PC-3 (cell line): ENCODE data around the gene DGCR2. TPM values are rescaled to one million over a fixed set of nuclear protein-coding genes. Genes with fewer than 3 reads are reported as not detected.

Source experiments
- ATAC-seq: fragments of 200-7000 bp; cut with Tn5 transposase; 2 replicates; pipeline ENCODE4 v1.9.1; 2020; ENCODE audit warnings: mild to moderate bottlenecking, moderate library complexity
- BruUV-seq: library from RNA; stranded (reverse); fragments of 400-500 nt; replicated peaks from 2 replicates; lab custom pipeline; 2021; lab: Mats Ljungman, UMichigan
- CTCF ChIA-PET: fragments of 300-600 bp; sonication (Branson Sonifier 250); formaldehyde crosslinking; loops from one replicate; lab custom pipeline; 2022; ENCODE audit warnings: antibody characterized with exemption; lab: Charles Lee
- POLR2A ChIA-PET: fragments of 300-600 bp; sonication (Branson Sonifier 250); formaldehyde crosslinking; loops from one replicate; lab custom pipeline; 2022; ENCODE audit warnings: antibody characterized with exemption; ENCODE audit not compliant: unreplicated experiment; lab: Charles Lee
- DNase-seq: peaks from one replicate; pipeline ENCODE4 v3.0.0-alpha.2; 2015
- H2AFZ ChIP-seq: fragments of 300-600 bp; sonication (generic); 2 replicates; pipeline ENCODE4 v1.6.0; 2016; ENCODE audit warnings: antibody characterized with exemption, low read length
- H3F3A ChIP-seq: fragments of 300-600 bp; sonication (generic); one replicate; pipeline ENCODE4 v1.6.0; 2017; ENCODE audit warnings: antibody characterized with exemption, low read length, control low read depth, mild to moderate bottlenecking; ENCODE audit not compliant: unreplicated experiment
- H3K27ac ChIP-seq: fragments of 300-600 bp; sonication (generic); 2 replicates; pipeline ENCODE4 v1.5.1; 2016; ENCODE audit warnings: mild to moderate bottlenecking, low read length
- H3K27me3 ChIP-seq: fragments of 300-600 bp; sonication (generic); 2 replicates; pipeline ENCODE4 v1.6.1; 2016; ENCODE audit warnings: low read length, mixed read lengths
- H3K36me3 ChIP-seq: fragments of 300-600 bp; sonication (generic); 2 replicates; pipeline ENCODE4 v1.6.1; 2016; ENCODE audit warnings: low read depth, mixed run types, low read length, mixed read lengths
- H3K4me1 ChIP-seq: fragments of 300-600 bp; sonication (generic); 2 replicates; pipeline ENCODE4 v1.5.1; 2016; ENCODE audit warnings: low read length; ENCODE audit not compliant: insufficient read depth
- H3K4me2 ChIP-seq: fragments of 300-600 bp; sonication (generic); 2 replicates; pipeline ENCODE4 v1.6.0; 2016; ENCODE audit warnings: low read length
- H3K4me3 ChIP-seq: fragments of 300-600 bp; sonication (generic); 2 replicates; pipeline ENCODE4 v1.5.1; 2016; ENCODE audit warnings: mild to moderate bottlenecking, low read length, mixed read lengths
- H3K79me2 ChIP-seq: fragments of 300-600 bp; sonication (generic); 2 replicates; pipeline ENCODE4 v1.6.1; 2017; ENCODE audit warnings: low read length, mixed read lengths
- H3K9ac ChIP-seq: fragments of 300-600 bp; sonication (generic); 2 replicates; pipeline ENCODE4 v1.6.0; 2016; ENCODE audit warnings: mild to moderate bottlenecking, low read length
- H3K9me2 ChIP-seq: fragments of 300-600 bp; sonication (generic); replicated peaks from 2 replicates; pipeline ENCODE4 v1.6.1; 2016; ENCODE audit warnings: mixed run types, low read length, mixed read lengths
- H3K9me3 ChIP-seq: fragments of 300-600 bp; sonication (generic); 2 replicates; pipeline ENCODE4 v1.6.1; 2016; ENCODE audit warnings: low read length, mixed read lengths
- H4K20me1 ChIP-seq: fragments of 300-600 bp; sonication (generic); 2 replicates; pipeline ENCODE4 v1.6.1; 2016; ENCODE audit warnings: low read length, mixed read lengths
- EZH2 ChIP-seq: fragments of 300-600 bp; sonication (generic); IDR thresholded peaks from one replicate; pipeline ENCODE4 v1.6.1; 2017; ENCODE audit warnings: antibody characterized with exemption, mild to moderate bottlenecking, low read length; ENCODE audit not compliant: unreplicated experiment
- EZH2phosphoT487 ChIP-seq: fragments of 300-600 bp; sonication (generic); IDR thresholded peaks from 2 replicates; pipeline ENCODE4 v1.6.1; 2018; ENCODE audit warnings: mild to moderate bottlenecking, antibody characterized with exemption, low read length, borderline replicate concordance
- intact Hi-C: fragments of 100-400 bp; cut with micrococcal nuclease; formaldehyde crosslinking; loops from 2 replicates; pipeline ENCODE4 v1.9.0; 2023
- total RNA-seq: library from RNA; depleted of rRNA; stranded (reverse); fragments of >200 nt; gene quantifications from 2 replicates; pipeline ENCODE4 v1.2.3, GENCODE V29; 2014
- TF ChIP-seq, protein P1 (sequence below): fragments of 300-600 bp; sonication (generic); conservative IDR thresholded peaks from 2 replicates; pipeline ENCODE4 v1.5.1; 2017; ENCODE audit warnings: antibody characterized with exemption, low read depth, mild to moderate bottlenecking, low read length

Gene DGCR2
- total RNA-seq, 1 experiment from 2014 or later, result 36.1 TPM

DNA sequence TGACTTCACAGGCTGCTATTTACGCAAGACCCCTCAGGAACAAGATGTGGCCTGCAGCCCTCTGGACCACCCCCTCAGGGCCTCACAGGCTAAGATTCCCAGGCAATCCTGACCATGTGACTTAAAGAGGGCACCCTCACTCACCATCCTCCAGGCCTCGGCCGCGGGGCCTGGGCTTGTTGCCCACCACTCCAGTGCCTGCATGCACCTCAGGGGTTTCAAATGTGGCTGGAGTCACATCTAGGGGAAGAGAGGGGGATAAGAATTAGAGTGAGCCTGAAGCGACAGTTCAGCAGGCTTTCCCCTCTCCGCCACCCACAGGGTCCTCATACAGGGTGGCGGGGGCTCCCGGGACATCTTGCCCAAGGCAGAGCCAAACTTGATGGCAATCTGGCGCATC lies 20.2 kb upstream of the DGCR2 start:
- Histone ChIP-seq H3K79me2 (peaks cover 18% of the 10 kb centered on the region), H2AFZ (no peak overlapping the region), H3K27ac (no peak overlapping the region), H3K9me3 (no peaks in the 10 kb centered on the region), H3K36me3 (peaks cover 6% of the 10 kb centered on the region; the same call in 1 of the 2 replicates), H3K4me2 (no peak overlapping the region), H3K4me1 (no peaks in the 10 kb centered on the region), H3K27me3 (no peaks in the 10 kb centered on the region), H3K9me2 (no peaks in the 10 kb centered on the region), H3K9ac (no peak overlapping the region), H3K4me3 (no peak overlapping the region), H3F3A (no peaks in the 10 kb centered on the region), H4K20me1 (no peaks in the 10 kb centered on the region)
- ChIA-PET CTCF (no interaction called here), POLR2A (no interaction called here)
- DNase-seq (no peak), ATAC-seq (no peak)
- no TSS peak for BruUV-seq
- TF ChIP-seq EZH2phosphoT487 (no peak), EZH2 (no peak)
- TF ChIP-seq, protein P1, sequence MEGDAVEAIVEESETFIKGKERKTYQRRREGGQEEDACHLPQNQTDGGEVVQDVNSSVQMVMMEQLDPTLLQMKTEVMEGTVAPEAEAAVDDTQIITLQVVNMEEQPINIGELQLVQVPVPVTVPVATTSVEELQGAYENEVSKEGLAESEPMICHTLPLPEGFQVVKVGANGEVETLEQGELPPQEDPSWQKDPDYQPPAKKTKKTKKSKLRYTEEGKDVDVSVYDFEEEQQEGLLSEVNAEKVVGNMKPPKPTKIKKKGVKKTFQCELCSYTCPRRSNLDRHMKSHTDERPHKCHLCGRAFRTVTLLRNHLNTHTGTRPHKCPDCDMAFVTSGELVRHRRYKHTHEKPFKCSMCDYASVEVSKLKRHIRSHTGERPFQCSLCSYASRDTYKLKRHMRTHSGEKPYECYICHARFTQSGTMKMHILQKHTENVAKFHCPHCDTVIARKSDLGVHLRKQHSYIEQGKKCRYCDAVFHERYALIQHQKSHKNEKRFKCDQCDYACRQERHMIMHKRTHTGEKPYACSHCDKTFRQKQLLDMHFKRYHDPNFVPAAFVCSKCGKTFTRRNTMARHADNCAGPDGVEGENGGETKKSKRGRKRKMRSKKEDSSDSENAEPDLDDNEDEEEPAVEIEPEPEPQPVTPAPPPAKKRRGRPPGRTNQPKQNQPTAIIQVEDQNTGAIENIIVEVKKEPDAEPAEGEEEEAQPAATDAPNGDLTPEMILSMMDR, result no peak
- intact Hi-C loops, result no loop called here

DNA sequence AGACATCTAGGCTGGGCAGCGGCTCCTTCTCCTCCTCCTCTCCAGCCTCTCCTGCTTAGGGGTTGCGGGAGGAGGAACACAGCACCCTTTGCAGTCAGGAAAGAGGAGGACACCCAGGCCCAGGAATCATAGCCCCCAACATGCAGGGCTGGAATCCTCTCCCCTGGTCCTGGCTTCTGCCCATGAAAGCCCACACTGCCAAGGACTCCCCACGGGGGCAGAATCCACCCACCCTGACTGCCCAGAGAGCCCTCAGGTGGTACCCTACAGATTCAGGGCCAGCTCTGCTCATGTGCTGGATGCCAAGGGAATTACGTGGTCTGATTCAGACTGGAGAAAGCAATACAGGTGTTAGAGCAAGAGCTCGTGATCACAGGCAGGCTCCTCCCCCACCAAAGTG lies 17.8 kb upstream of the DGCR2 start:
- POLR2A ChIA-PET, result interaction anchor here (0.6 kb wide), 1 partner anchor 26 kb away, joined by 28 read pairs; no protein-coding TSS in a partner anchor
- intact Hi-C loops, result no loop called here
- ATAC-seq, result no peak

DNA sequence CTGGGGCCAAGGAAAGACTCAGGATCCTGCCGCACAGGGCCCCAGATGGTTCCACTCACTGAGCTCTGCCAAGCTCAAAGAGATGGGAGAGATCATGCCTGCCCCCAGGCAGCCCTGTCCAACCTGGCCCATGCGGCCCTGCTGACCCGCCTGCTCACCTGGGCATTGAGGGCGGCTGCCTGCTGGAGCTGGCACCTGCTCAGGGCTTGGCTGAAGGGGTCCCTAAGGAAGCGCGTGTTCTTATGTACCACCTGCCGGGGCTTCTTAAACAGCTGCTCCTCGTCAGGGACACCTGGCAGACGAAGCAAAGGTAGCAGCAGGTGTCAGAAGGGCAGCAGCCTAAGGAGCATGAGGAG lies 16.8 kb upstream of the DGCR2 start:
- intact Hi-C loops, result no loop called here
- Histone ChIP-seq H3K4me2 (no peak overlapping the region), H3F3A (no peaks in the 10 kb centered on the region), H3K9ac (no peak overlapping the region), H3K4me1 (no peaks in the 10 kb centered on the region), H3K79me2 (peaks cover 14% of the 10 kb centered on the region), H2AFZ (no peak overlapping the region), H4K20me1 (no peaks in the 10 kb centered on the region), H3K9me2 (no peaks in the 10 kb centered on the region), H3K4me3 (no peak overlapping the region), H3K9me3 (no peaks in the 10 kb centered on the region), H3K27ac (no peak overlapping the region), H3K36me3 (peaks cover 6% of the 10 kb centered on the region; the same call in 1 of the 2 replicates), H3K27me3 (no peaks in the 10 kb centered on the region)
- DNase-seq, result no peak
- no TSS peak for BruUV-seq
- TF ChIP-seq EZH2, result no peak
- TF ChIP-seq, protein P1, result no peak
- TF ChIP-seq EZH2phosphoT487, result no peak
- POLR2A ChIA-PET, result no interaction called here
- CTCF ChIA-PET, result no interaction called here
- ATAC-seq, result no peak

More for the DNA sequence above, 17.8 kb upstream of the DGCR2 start:
- Histone ChIP-seq H3K36me3 (peaks cover 6% of the 10 kb centered on the region; the same call in 1 of the 2 replicates), H3K9ac (no peak overlapping the region), H3K4me1 (no peaks in the 10 kb centered on the region), H3K9me2 (no peaks in the 10 kb centered on the region), H3K79me2 (peaks cover 18% of the 10 kb centered on the region), H3K4me3 (no peak overlapping the region), H2AFZ (no peak overlapping the region), H3K4me2 (no peak overlapping the region), H4K20me1 (no peaks in the 10 kb centered on the region), H3K27me3 (no peaks in the 10 kb centered on the region), H3K27ac (no peak overlapping the region), H3F3A (no peaks in the 10 kb centered on the region), H3K9me3 (no peaks in the 10 kb centered on the region)
- BruUV-seq, result no TSS peak
- CTCF ChIA-PET, result no interaction called here
- TF ChIP-seq, protein P1, result no peak
- TF ChIP-seq EZH2, result no peak
- TF ChIP-seq EZH2phosphoT487, result no peak
- no peak for DNase-seq
